Midbrain (tissue), 1 donor: ENCODE results near the gene EDC4.
"Not testable (repeated sequence)": the region's sequence is repeated elsewhere in the genome, so short reads cannot be mapped to it uniquely, and the experiment has no call there.

Experiments
- DNase-seq: peaks from one replicate; lab custom pipeline; 2025; lab: John Stamatoyannopoulos, UW

The EDC4 gene

GRCh38 chr16:67847064-67847861 lies 25.6 kb upstream of the EDC4 start, which contains the start of gene CENPT:
Gene CENPT, minus strand, starts transcription at chr16:67847693. Its CDS starts 13,834 bp downstream, at chr16:67833859.
- DNase-seq = peak; percentile 81

GRCh38 chr16:67848118-67848517 lies 24.7 kb upstream of the EDC4 start:
- DNase-seq = no peak

- no peak for DNase-seq
Measured at GRCh38 chr16:67853670-67854069, 19.2 kb upstream of the EDC4 start.

GRCh38 chr16:67855789-67856188 lies 17.1 kb upstream of the EDC4 start:
- DNase-seq = no peak

GRCh38 chr16:67856927-67857546 lies 15.8 kb upstream of the EDC4 start:
- DNase-seq = no peak

GRCh38 chr16:67857547-67858233 lies 15.2 kb upstream of the EDC4 start:
- no peak for DNase-seq

- DNase-seq = no peak
Measured at GRCh38 chr16:67858500-67858899, 14.4 kb upstream of the EDC4 start.

GRCh38 chr16:67860589-67861398 lies 12.1 kb upstream of the EDC4 start:
- no peak for DNase-seq

GRCh38 chr16:67861877-67862276 lies 11.0 kb upstream of the EDC4 start:
- no peak for DNase-seq

GRCh38 chr16:67862623-67863583 lies 9.9 kb upstream of the EDC4 start:
- DNase-seq = peak; percentile 29

GRCh38 chr16:67864044-67864443 lies 8.8 kb upstream of the EDC4 start:
- DNase-seq = not testable (repeated sequence)

- DNase-seq = no peak
Measured at GRCh38 chr16:67864594-67864993, 8.3 kb upstream of the EDC4 start.

GRCh38 chr16:67865318-67865717 lies 7.5 kb upstream of the EDC4 start:
- no peak for DNase-seq

GRCh38 chr16:67868290-67868689 lies 4.6 kb upstream of the EDC4 start:
- DNase-seq = no peak

- DNase-seq = no peak
Measured at GRCh38 chr16:67869653-67870052, 3.2 kb upstream of the EDC4 start.

- no peak for DNase-seq
Measured at GRCh38 chr16:67871256-67871655, 1.6 kb upstream of the EDC4 start.

- no peak for DNase-seq
Measured at GRCh38 chr16:67872131-67872630, 671 bp upstream of the EDC4 start.

- DNase-seq = no peak
Measured at GRCh38 chr16:67873435-67874370, 851 bp downstream of the EDC4 start.

GRCh38 chr16:67874372-67874771 lies 1.5 kb downstream of the EDC4 start:
- no peak for DNase-seq

GRCh38 chr16:67877064-67877463 lies 4.2 kb downstream of the EDC4 start:
- no peak for DNase-seq
